Ovary (tissue), 9 donors: ENCODE data around the gene ZHX3. TPM values are rescaled to one million over a fixed set of nuclear protein-coding genes. Genes with fewer than 3 reads are reported as not detected.
A peak's percentile ranks its signal among the peaks of the same experiment; 100 is the strongest.

ENCODE experiments used
- DNase-seq, 5 donors: peaks; one replicate each; pipeline ENCODE4 v3.0.0-alpha.2; 2019 to 2020
- H3K27ac ChIP-seq, 2 donors: fragments of 200-600 bp; one replicate each; pipeline versions ENCODE4 v1.5.1 to v1.8.0; 2019 to 2022
- H3K27me3 ChIP-seq: fragments of 200-600 bp; one replicate; pipeline ENCODE4 v1.8.0; 2022
- H3K36me3 ChIP-seq: fragments of 200-600 bp; sonication (generic); one replicate; pipeline ENCODE4 v1.5.1; 2019
- H3K4me1 ChIP-seq: one replicate; pipeline ENCODE4 v1.8.1; 2013; ENCODE audit warnings: mild to moderate bottlenecking, moderate library complexity; ENCODE audit not compliant: insufficient read depth
- H3K4me3 ChIP-seq: fragments of 200-600 bp; sonication (generic); one replicate; pipeline ENCODE4 v1.5.1; 2017
- H3K9me3 ChIP-seq, 2 donors: fragments of 200-600 bp in 1 of 2; sonication (generic) in 1 of 2; one replicate each; pipeline versions ENCODE4 v1.5.1 to v1.8.1; 2013 to 2019; ENCODE audit warnings: mild to moderate bottlenecking in 1 of 2, moderate library complexity in 1 of 2
- EP300 ChIP-seq: sonication (generic); formaldehyde crosslinking; IDR thresholded peaks from one replicate; pipeline ENCODE4 v1.6.1; 2017; ENCODE audit warnings: antibody characterized with exemption
- POLR2A ChIP-seq: fragments of 450-650 bp; IDR thresholded peaks from one replicate; pipeline ENCODE4 v1.6.1; 2017; ENCODE audit warnings: antibody characterized with exemption, mild to moderate bottlenecking, moderate library complexity
- WGBS, 3 donors: extraction: QIAGEN DNeasy Blood & Tissue Kit in 1 of 3; methylation state at CpG; one replicate each; pipeline versions ENCODE4 v1.1.5 to v1.1.7; 2013 to 2017; 5-methylcytosine and 5-hydroxymethylcytosine counted together
- intact Hi-C, 4 donors: fragments of 100-400 bp; cut with DNase I; formaldehyde crosslinking; loops; one replicate each; pipeline versions ENCODE4 v1.11.0 to v1.15.1; 2022 to 2023
- polyA plus RNA-seq, 2 donors: library from polyadenylated mRNA; stranded (reverse); fragments of 200-250 nt in 1 of 2; fragments of 350-450 nt in 1 of 2; fragmentation: Illumina TruSeq in 1 of 2; extraction: RNeasy Lipid Tissue Mini Kit (QIAGEN cat#74804) in 1 of 2; gene quantifications; one replicate each; pipeline ENCODE4 v1.2.3, GENCODE V29; 2013 to 2014
- total RNA-seq, 7 donors: library from RNA; depleted of rRNA in 2 of 7; stranded (reverse); fragments of >200 nt in 2 of 7; fragmentation: NEBNext Ultra II Directional in 3 of 7; extraction: Animal tissue kit (Norgen Biotek cat#: 25700) in 3 of 7; gene quantifications; one replicate each; pipeline versions ENCODE4 v1.1.0 to v1.2.4, GENCODE V29; 2016 to 2023
- TF ChIP-seq, protein P1 (sequence below), 3 donors: fragments of 450-650 bp in 2 of 3; fragments of 200-600 bp in 1 of 3; IDR thresholded peaks; one replicate each; pipeline versions ENCODE4 v1.5.1 to v1.8.0; 2016 to 2022; ENCODE audit warnings: antibody characterized with exemption in 3 of 3, mild to moderate bottlenecking in 1 of 3
- donor health status: DM: no; HTN: no; CAD: no; lungs with moderate emphysema.
- donor health status: DM: no; HTN: no; CAD: no.
- donor health status: Bipolar disorder and iron deficiency.
- donor health status: DM: yes; HTN: yes; CAD: no.
- donor health status: DM: no; HTN: no; CAD: no.
- donor health status: DM: yes; HTN: yes; CAD: no.

The ZHX3 gene
- total and polyA plus RNA-seq, 9 donors = 17.5 to 72.0 (median 39.6) TPM

DNA sequence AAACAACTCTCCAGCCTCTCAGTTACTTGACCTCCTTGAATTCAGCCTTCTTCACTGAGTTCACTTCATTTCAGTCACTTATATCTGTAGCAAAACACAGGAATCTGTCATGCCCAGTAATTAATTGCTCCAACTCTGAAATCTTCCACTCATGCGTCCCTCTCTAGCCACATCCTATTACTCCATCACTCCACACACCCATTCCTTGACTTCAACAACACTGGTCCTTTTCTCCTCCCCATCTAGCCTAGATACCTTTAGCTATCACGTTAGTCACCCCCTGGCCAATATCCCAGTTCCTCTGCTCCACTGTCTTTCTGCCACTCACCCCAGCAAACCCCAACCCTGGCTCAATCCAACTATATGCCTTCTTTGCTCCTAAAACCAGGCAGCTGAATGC is 7.7 kb downstream of the ZHX3 start:
- WGBS, 3 donors = 67 to 77% (median 77%) methylated on average over 2 of the region's 2 CpGs
- no peak for TF ChIP-seq EP300
- TF ChIP-seq POLR2A = no peak
- TF ChIP-seq, protein P1, sequence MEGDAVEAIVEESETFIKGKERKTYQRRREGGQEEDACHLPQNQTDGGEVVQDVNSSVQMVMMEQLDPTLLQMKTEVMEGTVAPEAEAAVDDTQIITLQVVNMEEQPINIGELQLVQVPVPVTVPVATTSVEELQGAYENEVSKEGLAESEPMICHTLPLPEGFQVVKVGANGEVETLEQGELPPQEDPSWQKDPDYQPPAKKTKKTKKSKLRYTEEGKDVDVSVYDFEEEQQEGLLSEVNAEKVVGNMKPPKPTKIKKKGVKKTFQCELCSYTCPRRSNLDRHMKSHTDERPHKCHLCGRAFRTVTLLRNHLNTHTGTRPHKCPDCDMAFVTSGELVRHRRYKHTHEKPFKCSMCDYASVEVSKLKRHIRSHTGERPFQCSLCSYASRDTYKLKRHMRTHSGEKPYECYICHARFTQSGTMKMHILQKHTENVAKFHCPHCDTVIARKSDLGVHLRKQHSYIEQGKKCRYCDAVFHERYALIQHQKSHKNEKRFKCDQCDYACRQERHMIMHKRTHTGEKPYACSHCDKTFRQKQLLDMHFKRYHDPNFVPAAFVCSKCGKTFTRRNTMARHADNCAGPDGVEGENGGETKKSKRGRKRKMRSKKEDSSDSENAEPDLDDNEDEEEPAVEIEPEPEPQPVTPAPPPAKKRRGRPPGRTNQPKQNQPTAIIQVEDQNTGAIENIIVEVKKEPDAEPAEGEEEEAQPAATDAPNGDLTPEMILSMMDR (IDR thresholded peaks at IDR 0.05) = no peak
- H3K4me1 ChIP-seq = peaks cover 26% of the 10 kb centered on the region

GRCh38 chr20:41308726-41309413 is 8.7 kb downstream of the ZHX3 start:
- no peaks in the 10 kb centered on the region for H3K27me3 ChIP-seq
- TF ChIP-seq, protein P1 (IDR thresholded peaks at IDR 0.05) = no peak
- TF ChIP-seq EP300 (no peak), POLR2A (no peak)
- no peaks in the 10 kb centered on the region for H3K36me3 ChIP-seq
- peaks cover 24% of the 10 kb centered on the region for H3K4me1 ChIP-seq
- intact Hi-C loops = no loop called here
- no peak overlapping the region for H3K4me3 ChIP-seq
- H3K9me3 ChIP-seq = no peaks in the 10 kb centered on the region
- H3K27ac ChIP-seq = no peak overlapping the region
- WGBS, 3 donors = 13 to 30% (median 18%) methylated on average over 3 of the region's 3 CpGs
- no peak for DNase-seq

More for the DNA sequence above, 7.7 kb downstream of the ZHX3 start:
- Histone ChIP-seq H3K36me3 (no peaks in the 10 kb centered on the region), H3K27me3 (no peaks in the 10 kb centered on the region), H3K27ac (no peak overlapping the region), H3K9me3 (no peaks in the 10 kb centered on the region), H3K4me3 (no peak overlapping the region)
- intact Hi-C loops = loop anchor here in 1 of 4 donors (10.0 kb wide), 1 partner anchor 55 kb away; no protein-coding TSS in a partner anchor
- no peak for DNase-seq

DNA sequence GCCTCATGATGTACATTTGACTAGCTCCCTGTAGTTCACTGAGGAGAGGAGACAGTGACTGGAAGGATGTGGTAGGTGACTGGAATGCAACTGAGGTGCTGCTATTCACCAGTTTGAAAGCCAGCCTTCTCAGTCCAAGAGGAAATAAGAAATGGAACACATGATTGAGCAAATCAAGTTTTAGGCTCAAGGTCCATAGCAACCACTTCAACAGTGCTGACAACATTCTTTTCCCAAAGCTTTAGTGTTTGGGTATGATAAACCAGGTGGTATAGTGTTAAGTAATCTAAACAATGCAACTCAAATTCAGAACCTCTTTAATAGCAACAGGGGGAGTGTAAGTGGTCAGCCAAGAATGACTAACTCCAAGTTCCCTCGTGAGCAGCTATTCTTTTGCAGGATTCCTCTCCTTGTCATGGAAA is 9.2 kb downstream of the ZHX3 start:
- 2 to 11% (median 6%) methylated on average over 1 of the region's 1 CpG for WGBS, 3 donors
- H3K36me3 ChIP-seq = no peaks in the 10 kb centered on the region
- no peaks in the 10 kb centered on the region for H3K9me3 ChIP-seq
- no peak overlapping the region for H3K4me3 ChIP-seq
- H3K27ac ChIP-seq = no peak overlapping the region
- intact Hi-C loops = no loop called here
- no peak for DNase-seq
- no peaks in the 10 kb centered on the region for H3K27me3 ChIP-seq
- peaks cover 24% of the 10 kb centered on the region for H3K4me1 ChIP-seq
- TF ChIP-seq EP300 (no peak), POLR2A (peak; percentile 8)

DNA sequence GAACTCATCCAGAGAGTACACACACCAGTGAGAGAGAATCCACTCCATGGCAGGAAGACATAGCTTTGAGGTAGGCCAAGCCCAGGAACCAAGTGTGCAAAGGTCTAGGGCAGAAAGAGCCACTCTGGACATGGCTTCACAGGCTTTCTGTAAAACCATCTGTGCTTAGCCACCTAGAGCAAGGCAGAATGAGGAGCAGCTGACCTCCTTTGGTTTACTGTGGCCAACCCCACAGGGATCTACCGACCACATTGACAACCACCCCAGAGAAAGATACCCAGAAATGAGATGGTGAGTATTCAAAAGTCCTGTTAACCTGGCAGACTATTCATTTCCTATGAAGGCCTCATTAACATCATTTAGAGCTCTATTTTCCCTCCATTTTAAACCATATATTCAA is 10.5 kb downstream of the ZHX3 start:
- Histone ChIP-seq H3K4me1 (peaks cover 17% of the 10 kb centered on the region), H3K27ac (no peak overlapping the region), H3K36me3 (no peaks in the 10 kb centered on the region), H3K9me3 (no peaks in the 10 kb centered on the region), H3K27me3 (no peaks in the 10 kb centered on the region), H3K4me3 (no peak overlapping the region)
- intact Hi-C loops = no loop called here
- DNase-seq = no peak
- WGBS, 3 donors = 96 to 100% (median 96%) methylated on average over 1 of the region's 1 CpG
- TF ChIP-seq, protein P1 (IDR thresholded peaks at IDR 0.05) = no peak
- no peak for TF ChIP-seq POLR2A
- TF ChIP-seq EP300 = no peak

DNA sequence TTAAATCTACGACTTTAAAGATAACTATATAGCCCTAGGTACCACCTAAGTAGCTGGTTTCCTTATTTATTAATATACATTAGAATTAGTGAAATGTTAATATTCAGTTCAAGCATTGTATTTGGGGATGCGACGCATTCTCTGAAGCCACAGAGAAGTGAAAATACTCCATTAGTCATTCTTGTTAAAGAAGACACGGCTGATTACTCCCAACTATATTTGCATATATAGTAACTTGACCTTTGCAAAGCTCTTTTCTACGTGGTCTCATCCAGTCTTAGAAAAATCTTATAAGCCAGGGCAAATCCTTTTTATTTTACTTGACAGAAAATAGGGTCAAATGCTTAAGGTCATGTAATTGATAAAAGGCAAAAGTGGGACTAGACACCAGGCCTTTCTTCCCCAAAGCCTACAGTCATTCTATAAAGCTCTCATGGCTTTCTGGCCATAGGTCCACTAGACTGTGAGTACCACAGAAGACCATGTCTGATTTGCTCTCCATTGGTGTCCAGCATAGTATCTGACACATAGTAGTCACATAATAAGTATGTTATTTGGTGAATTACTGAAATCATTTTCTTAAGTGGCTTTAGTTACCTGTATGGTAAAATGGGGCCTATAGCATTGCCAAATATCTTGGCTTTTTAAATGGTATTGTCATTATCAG is 11.3 kb downstream of the ZHX3 start:
- Histone ChIP-seq H3K4me3 (no peak overlapping the region), H3K36me3 (no peaks in the 10 kb centered on the region), H3K27ac (no peak overlapping the region), H3K27me3 (no peaks in the 10 kb centered on the region), H3K4me1 (peaks cover 17% of the 10 kb centered on the region), H3K9me3 (no peaks in the 10 kb centered on the region)
- 94 to 95% (median 95%) methylated on average over 5 of the region's 5 CpGs for WGBS, 3 donors
- intact Hi-C loops = no loop called here
- no peak for DNase-seq
- TF ChIP-seq POLR2A (no peak), EP300 (no peak)
- TF ChIP-seq, protein P1 (IDR thresholded peaks at IDR 0.05) = no peak
